Spleen (tissue), 7 donors: Measurements from ENCODE around the gene HOXA7.
A peak's percentile ranks its signal among the peaks of the same experiment; 100 is the strongest.

Experiments
- POLR2A ChIP-seq, 3 donors: fragments of 450-650 bp; IDR thresholded peaks; one replicate each; pipeline ENCODE4 v1.5.1; 2017; ENCODE audit warnings: antibody characterized with exemption in 3 of 3, mild to moderate bottlenecking in 1 of 3
- POLR2AphosphoS5 ChIP-seq, 3 donors: sonication (generic); formaldehyde crosslinking; IDR thresholded peaks; one replicate each; pipeline ENCODE4 v1.5.1; 2017; ENCODE audit warnings: antibody characterized with exemption in 3 of 3
- TF ChIP-seq, protein P1 (sequence below), 11 experiments: fragments of 200-600 bp in 7 of 11; fragments of 450-650 bp in 4 of 11; sonication (generic) in 4 of 11; IDR thresholded peaks in 8 of 11; conservative IDR thresholded peaks in 3 of 11; 1 replicate in 7 of 11; 2 replicates in 4 of 11; pipeline versions ENCODE4 v1.4.0 to v1.8.0; 2016 to 2021; ENCODE audit warnings: antibody characterized with exemption in 11 of 11, inconsistent platforms in 4 of 11, mild to moderate bottlenecking in 1 of 11
- donor health status: DM: no; HTN: no; CAD: no; lungs with moderate emphysema.
- donor health status: DM: no; HTN: no; CAD: no.
- donor health status: DM: no; HTN: no; CAD: no.

DNA sequence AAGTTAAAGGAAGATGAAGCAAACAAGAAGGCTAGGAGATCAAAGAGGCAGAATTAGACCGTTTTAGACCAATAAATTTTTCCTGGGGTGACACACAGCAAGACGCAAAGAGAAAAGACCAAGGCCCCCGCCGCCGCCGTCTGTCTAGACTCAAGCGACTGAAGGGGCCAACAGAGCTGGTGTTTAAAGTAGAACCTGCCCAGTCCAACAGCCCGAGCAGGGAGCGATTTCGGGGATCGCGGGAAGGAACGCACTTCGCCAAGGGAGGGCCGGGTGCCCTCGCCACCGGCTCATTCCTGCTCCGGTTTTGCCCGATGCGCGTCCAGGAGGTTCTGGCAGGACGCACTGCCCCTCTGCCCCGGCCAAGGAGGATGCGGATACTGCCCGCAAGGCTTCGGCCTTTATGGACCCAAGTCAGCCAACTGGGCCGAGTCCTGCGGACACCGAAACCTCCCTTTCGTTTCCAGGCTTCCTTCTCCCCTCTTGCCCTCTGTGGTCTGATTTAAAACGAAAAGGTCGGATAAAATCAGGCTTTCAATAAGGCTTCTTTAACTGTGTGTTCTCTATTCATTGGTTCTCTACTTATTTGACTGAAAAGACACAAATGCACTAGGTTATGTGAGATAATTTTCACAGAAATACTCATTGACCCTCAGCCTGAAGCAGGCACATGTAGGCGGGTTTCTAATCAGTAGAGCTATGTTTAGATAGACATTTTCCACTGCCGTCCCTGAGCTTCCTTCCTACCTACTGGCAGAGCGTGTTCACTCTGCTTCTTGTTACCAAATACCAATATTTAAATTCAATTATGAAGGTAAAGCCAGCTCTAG is 2.2 kb upstream of the HOXA7 start:
- TF ChIP-seq, protein P1, sequence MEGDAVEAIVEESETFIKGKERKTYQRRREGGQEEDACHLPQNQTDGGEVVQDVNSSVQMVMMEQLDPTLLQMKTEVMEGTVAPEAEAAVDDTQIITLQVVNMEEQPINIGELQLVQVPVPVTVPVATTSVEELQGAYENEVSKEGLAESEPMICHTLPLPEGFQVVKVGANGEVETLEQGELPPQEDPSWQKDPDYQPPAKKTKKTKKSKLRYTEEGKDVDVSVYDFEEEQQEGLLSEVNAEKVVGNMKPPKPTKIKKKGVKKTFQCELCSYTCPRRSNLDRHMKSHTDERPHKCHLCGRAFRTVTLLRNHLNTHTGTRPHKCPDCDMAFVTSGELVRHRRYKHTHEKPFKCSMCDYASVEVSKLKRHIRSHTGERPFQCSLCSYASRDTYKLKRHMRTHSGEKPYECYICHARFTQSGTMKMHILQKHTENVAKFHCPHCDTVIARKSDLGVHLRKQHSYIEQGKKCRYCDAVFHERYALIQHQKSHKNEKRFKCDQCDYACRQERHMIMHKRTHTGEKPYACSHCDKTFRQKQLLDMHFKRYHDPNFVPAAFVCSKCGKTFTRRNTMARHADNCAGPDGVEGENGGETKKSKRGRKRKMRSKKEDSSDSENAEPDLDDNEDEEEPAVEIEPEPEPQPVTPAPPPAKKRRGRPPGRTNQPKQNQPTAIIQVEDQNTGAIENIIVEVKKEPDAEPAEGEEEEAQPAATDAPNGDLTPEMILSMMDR (IDR thresholded peaks at IDR 0.05 in 8 of 11, conservative IDR thresholded peaks at IDR 0.05 in 3 of 11): no peak
- no peak for TF ChIP-seq POLR2A (IDR thresholded peaks at IDR 0.05)
- TF ChIP-seq POLR2AphosphoS5 (IDR thresholded peaks at IDR 0.05): peak in 1 of 3 donors; percentile 31
